Mucosa of stomach (tissue), 1 donor: Measurements from ENCODE around the gene SLC5A6.
A peak's percentile ranks its signal among the peaks of the same experiment; 100 is the strongest.
"Not testable (repeated sequence)": the region's sequence is repeated elsewhere in the genome, so short reads cannot be mapped to it uniquely, and the experiment has no call there.

ENCODE experiments used
- H3K27me3 ChIP-seq: one replicate; pipeline ENCODE4 v1.7.0; 2013; ENCODE audit warnings: mild to moderate bottlenecking, low read length; ENCODE audit not compliant: control insufficient read depth, insufficient read depth
- H3K36me3 ChIP-seq: one replicate; pipeline ENCODE4 v1.7.0; 2013; ENCODE audit warnings: low read length; ENCODE audit not compliant: control insufficient read depth, insufficient read depth
- H3K4me1 ChIP-seq: one replicate; pipeline ENCODE4 v1.7.0; 2013; ENCODE audit warnings: mild to moderate bottlenecking, low read length; ENCODE audit not compliant: control insufficient read depth, insufficient read depth
- H3K4me3 ChIP-seq: one replicate; pipeline ENCODE4 v1.7.0; 2013; ENCODE audit warnings: low read length
- H3K9ac ChIP-seq: one replicate; pipeline ENCODE4 v1.7.0; 2013; ENCODE audit warnings: mild to moderate bottlenecking, low read length, moderate library complexity
- H3K9me3 ChIP-seq: one replicate; pipeline ENCODE4 v1.7.0; 2013; ENCODE audit warnings: mild to moderate bottlenecking, low read length, moderate library complexity; ENCODE audit not compliant: control insufficient read depth
- donor health status: Pancreatic carcinoma.

The SLC5A6 gene

GRCh38 chr2:27178469-27178868 is 33.6 kb downstream of the SLC5A6 start:
- Histone ChIP-seq H3K4me3 (no peak overlapping the region), H3K36me3 (no peaks in the 10 kb centered on the region), H3K9me3 (no peaks in the 10 kb centered on the region), H3K27me3 (no peaks in the 10 kb centered on the region), H3K4me1 (no peaks in the 10 kb centered on the region), H3K9ac (no peak overlapping the region)

- no peaks in the 10 kb centered on the region for H3K4me1 ChIP-seq
- no peaks in the 10 kb centered on the region for H3K9me3 ChIP-seq
- H3K36me3 ChIP-seq, result no peaks in the 10 kb centered on the region
Observed at GRCh38 chr2:27177441-27178351, 34.4 kb downstream of the SLC5A6 start.

GRCh38 chr2:27175781-27176180 is 36.3 kb downstream of the SLC5A6 start:
- not testable (repeated sequence) for H3K9me3 ChIP-seq, H3K36me3 ChIP-seq, H3K9ac ChIP-seq, H3K4me1 ChIP-seq, H3K4me3 ChIP-seq, H3K27me3 ChIP-seq

More at GRCh38 chr2:27177441-27178351, 34.4 kb downstream of the SLC5A6 start:
- Histone ChIP-seq H3K27me3 (no peaks in the 10 kb centered on the region), H3K9ac (no peak overlapping the region), H3K4me3 (no peak overlapping the region)

GRCh38 chr2:27175330-27175729 is 36.7 kb downstream of the SLC5A6 start:
- Histone ChIP-seq H3K36me3 (no peaks in the 10 kb centered on the region), H3K9me3 (no peaks in the 10 kb centered on the region), H3K4me1 (peaks cover 7% of the 10 kb centered on the region), H3K9ac (no peak overlapping the region), H3K27me3 (no peaks in the 10 kb centered on the region), H3K4me3 (no peak overlapping the region)

DNA sequence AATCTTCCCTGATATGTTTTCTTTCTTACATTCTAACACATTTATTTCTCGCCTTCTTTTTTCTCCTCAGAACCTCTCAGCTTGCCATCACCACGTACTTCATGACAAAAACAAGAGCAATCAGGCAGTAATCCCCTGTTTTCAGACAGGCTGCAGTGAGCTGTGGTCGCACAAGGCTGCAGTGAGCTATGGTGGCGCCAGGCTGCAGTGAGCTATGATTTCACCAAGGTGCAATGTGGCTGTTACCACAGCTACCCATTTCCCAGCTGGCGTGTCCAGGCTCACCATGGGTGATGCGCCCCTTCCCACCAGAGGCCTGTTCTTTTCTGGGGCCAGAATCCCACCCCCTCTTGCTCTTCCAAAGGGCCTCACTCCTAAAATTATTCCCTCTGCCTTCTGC is 37.4 kb downstream of the SLC5A6 start:
- Histone ChIP-seq H3K9ac (no peak overlapping the region), H3K27me3 (no peaks in the 10 kb centered on the region), H3K4me1 (peaks cover 7% of the 10 kb centered on the region), H3K36me3 (no peaks in the 10 kb centered on the region), H3K4me3 (no peak overlapping the region), H3K9me3 (no peaks in the 10 kb centered on the region)

GRCh38 chr2:27171351-27171848 is 40.7 kb downstream of the SLC5A6 start:
- H3K4me1 ChIP-seq, result peaks cover 7% of the 10 kb centered on the region
- no peaks in the 10 kb centered on the region for H3K36me3 ChIP-seq
- H3K9me3 ChIP-seq, result no peaks in the 10 kb centered on the region
- H3K9ac ChIP-seq, result no peak overlapping the region
- no peak overlapping the region for H3K4me3 ChIP-seq
- H3K27me3 ChIP-seq, result no peaks in the 10 kb centered on the region

DNA sequence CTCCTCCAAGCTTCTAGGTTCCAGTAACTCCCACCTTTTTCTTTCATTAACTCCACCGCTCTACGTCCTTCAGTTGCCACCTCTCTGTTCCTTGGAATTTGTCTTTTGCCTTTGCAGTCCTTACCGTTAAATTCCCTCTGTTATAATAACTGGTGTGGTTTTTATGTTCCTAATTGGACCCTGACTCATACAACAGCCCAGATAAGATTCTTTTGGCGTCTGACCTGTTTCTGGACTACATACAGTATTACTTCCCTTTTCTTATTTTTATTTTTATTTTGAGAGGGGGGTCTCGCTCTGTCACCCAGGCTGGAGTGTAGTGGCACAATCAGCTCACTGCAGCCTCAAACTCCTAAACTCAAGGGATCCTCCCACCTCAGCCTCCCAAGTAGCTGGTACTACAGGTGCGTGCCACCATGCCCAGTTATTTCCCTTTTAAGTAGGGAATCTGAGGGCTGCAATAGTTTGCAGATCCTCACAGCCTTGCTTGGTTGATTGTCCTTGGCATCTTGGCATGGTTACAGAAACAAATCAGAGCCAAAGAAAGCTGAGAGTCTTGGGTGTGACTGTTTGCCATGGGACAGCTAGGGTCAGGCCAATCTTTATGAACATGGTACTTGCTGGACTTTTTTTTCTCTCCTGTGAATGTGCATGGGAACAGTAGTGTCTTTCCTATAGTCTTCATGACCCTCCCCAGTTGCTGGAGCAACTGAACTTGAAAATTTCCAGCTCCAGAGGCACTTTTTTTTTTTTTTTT is 41.3 kb downstream of the SLC5A6 start:
- H3K9ac ChIP-seq, result no peak overlapping the region
- H3K4me1 ChIP-seq, result peaks cover 7% of the 10 kb centered on the region
- H3K27me3 ChIP-seq, result no peaks in the 10 kb centered on the region
- H3K36me3 ChIP-seq, result no peaks in the 10 kb centered on the region
- H3K4me3 ChIP-seq, result no peak overlapping the region
- H3K9me3 ChIP-seq, result no peaks in the 10 kb centered on the region

- no peak overlapping the region for H3K4me3 ChIP-seq
- no peaks in the 10 kb centered on the region for H3K4me1 ChIP-seq
- no peaks in the 10 kb centered on the region for H3K36me3 ChIP-seq
- no peaks in the 10 kb centered on the region for H3K9me3 ChIP-seq
- no peak overlapping the region for H3K9ac ChIP-seq
- H3K27me3 ChIP-seq, result no peaks in the 10 kb centered on the region
Observed at GRCh38 chr2:27164960-27165763, 46.9 kb downstream of the SLC5A6 start.

DNA sequence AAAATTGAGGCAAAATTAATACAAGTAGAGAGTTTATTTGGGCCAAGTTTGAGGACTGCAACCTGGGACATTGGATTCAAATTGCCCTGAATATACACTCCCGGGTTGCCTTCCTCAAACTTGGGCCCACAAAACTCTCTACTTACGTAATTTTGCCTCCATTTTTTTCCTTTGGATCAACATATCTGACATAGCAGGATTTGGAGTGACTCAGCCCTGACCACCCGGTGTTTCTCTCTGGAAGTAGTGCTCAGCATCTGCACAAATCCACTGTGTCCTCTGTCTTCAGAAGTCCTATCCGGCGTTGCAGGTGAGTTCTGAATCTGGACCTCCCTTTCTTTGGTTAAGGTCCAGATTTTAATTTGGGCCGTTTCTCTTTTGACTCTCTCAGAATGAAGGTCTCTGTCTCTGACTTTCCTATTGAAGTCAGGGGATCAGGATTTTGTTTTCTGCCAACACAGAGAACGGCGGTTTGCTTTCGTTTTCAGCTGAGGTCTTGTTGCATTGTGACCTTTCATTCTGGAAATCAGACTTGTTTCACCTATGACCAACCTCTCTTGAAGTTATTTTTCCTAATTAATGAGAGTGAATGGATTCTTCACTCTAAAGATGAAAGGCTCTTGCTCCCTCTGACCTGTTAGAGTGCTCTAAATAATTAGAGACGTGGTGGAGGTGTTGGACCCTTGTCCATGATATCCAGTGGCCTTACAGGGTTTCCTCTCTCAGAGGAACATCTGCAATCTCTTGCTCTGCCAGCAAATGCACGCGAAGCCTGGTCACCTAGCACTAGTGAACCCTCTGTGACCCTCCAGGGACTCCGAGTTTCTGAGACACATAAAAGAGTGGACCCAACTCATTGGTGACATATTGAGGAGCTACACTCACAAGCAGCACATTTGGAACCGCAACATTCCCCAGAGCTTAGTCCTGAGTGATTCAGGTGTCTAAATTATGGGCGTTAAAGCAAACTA is 49.6 kb downstream of the SLC5A6 start:
- Histone ChIP-seq H3K9ac (peak overlapping the region; percentile 13), H3K4me3 (no peak overlapping the region), H3K4me1 (no peaks in the 10 kb centered on the region)

GRCh38 chr2:27160191-27160590 is 51.9 kb downstream of the SLC5A6 start:
- H3K27me3 ChIP-seq, result no peaks in the 10 kb centered on the region
- no peaks in the 10 kb centered on the region for H3K36me3 ChIP-seq
- no peak overlapping the region for H3K4me3 ChIP-seq
- no peak overlapping the region for H3K9ac ChIP-seq
- H3K9me3 ChIP-seq, result no peaks in the 10 kb centered on the region
- no peaks in the 10 kb centered on the region for H3K4me1 ChIP-seq

More for the DNA sequence above, 49.6 kb downstream of the SLC5A6 start:
- Histone ChIP-seq H3K27me3 (no peaks in the 10 kb centered on the region), H3K9me3 (no peaks in the 10 kb centered on the region), H3K36me3 (no peaks in the 10 kb centered on the region)

GRCh38 chr2:27159271-27159670 is 52.8 kb downstream of the SLC5A6 start:
- Histone ChIP-seq H3K9me3 (no peaks in the 10 kb centered on the region), H3K9ac (no peak overlapping the region), H3K27me3 (no peaks in the 10 kb centered on the region), H3K4me3 (no peak overlapping the region), H3K36me3 (no peaks in the 10 kb centered on the region), H3K4me1 (no peaks in the 10 kb centered on the region)
